ENCODE results near the gene GAA.

DNA sequence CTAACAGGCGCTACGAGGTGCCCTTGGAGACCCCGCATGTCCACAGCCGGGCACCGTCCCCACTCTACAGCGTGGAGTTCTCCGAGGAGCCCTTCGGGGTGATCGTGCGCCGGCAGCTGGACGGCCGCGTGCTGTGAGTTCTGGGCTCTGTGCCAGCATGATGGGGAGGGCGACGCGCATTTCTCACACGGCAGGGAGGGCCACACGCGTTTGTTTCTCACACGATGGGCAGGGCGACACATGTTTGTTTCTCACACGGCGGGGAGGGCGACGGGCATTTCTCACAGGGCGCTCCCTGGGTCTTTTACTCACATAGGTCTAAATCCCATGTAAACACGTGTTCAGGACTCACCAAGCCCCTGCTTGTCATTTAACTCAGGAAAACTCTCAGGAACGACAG is 4.4 kb downstream of the GAA start:
- no peak for TF ChIP-seq MAX (IDR thresholded peaks at IDR 0.05)
- TF ChIP-seq, protein P1, sequence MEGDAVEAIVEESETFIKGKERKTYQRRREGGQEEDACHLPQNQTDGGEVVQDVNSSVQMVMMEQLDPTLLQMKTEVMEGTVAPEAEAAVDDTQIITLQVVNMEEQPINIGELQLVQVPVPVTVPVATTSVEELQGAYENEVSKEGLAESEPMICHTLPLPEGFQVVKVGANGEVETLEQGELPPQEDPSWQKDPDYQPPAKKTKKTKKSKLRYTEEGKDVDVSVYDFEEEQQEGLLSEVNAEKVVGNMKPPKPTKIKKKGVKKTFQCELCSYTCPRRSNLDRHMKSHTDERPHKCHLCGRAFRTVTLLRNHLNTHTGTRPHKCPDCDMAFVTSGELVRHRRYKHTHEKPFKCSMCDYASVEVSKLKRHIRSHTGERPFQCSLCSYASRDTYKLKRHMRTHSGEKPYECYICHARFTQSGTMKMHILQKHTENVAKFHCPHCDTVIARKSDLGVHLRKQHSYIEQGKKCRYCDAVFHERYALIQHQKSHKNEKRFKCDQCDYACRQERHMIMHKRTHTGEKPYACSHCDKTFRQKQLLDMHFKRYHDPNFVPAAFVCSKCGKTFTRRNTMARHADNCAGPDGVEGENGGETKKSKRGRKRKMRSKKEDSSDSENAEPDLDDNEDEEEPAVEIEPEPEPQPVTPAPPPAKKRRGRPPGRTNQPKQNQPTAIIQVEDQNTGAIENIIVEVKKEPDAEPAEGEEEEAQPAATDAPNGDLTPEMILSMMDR (IDR thresholded peaks at IDR 0.05; ENCODE audit: low read depth, low read length, missing input control), result no peak
- TF ChIP-seq YY1 (IDR thresholded peaks at IDR 0.05), result no peak
- no peak for TF ChIP-seq EGR1 (IDR thresholded peaks at IDR 0.05; ENCODE audit: low read depth in 2 of 2)
- TF ChIP-seq RAD21 (IDR thresholded peaks at IDR 0.05), result no peak
- no peak for TF ChIP-seq GABPA (IDR thresholded peaks at IDR 0.05 in 1 of 2, conservative IDR thresholded peaks at IDR 0.05 in 1 of 2)
- no peak for TF ChIP-seq JUND (IDR thresholded peaks at IDR 0.05)
- no peak for TF ChIP-seq ZBTB33 (IDR thresholded peaks at IDR 0.05)
- TF ChIP-seq, protein P2, sequence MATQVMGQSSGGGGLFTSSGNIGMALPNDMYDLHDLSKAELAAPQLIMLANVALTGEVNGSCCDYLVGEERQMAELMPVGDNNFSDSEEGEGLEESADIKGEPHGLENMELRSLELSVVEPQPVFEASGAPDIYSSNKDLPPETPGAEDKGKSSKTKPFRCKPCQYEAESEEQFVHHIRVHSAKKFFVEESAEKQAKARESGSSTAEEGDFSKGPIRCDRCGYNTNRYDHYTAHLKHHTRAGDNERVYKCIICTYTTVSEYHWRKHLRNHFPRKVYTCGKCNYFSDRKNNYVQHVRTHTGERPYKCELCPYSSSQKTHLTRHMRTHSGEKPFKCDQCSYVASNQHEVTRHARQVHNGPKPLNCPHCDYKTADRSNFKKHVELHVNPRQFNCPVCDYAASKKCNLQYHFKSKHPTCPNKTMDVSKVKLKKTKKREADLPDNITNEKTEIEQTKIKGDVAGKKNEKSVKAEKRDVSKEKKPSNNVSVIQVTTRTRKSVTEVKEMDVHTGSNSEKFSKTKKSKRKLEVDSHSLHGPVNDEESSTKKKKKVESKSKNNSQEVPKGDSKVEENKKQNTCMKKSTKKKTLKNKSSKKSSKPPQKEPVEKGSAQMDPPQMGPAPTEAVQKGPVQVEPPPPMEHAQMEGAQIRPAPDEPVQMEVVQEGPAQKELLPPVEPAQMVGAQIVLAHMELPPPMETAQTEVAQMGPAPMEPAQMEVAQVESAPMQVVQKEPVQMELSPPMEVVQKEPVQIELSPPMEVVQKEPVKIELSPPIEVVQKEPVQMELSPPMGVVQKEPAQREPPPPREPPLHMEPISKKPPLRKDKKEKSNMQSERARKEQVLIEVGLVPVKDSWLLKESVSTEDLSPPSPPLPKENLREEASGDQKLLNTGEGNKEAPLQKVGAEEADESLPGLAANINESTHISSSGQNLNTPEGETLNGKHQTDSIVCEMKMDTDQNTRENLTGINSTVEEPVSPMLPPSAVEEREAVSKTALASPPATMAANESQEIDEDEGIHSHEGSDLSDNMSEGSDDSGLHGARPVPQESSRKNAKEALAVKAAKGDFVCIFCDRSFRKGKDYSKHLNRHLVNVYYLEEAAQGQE (IDR thresholded peaks at IDR 0.05), result no peak
- TF ChIP-seq FOXA2 (IDR thresholded peaks at IDR 0.05), result no peak
- no peak for TF ChIP-seq RXRA (IDR thresholded peaks at IDR 0.05)
- no peak for TF ChIP-seq SP1 (IDR thresholded peaks at IDR 0.05)
- TF ChIP-seq TAF1 (conservative IDR thresholded peaks at IDR 0.05), result no peak
- TF ChIP-seq, protein P3, sequence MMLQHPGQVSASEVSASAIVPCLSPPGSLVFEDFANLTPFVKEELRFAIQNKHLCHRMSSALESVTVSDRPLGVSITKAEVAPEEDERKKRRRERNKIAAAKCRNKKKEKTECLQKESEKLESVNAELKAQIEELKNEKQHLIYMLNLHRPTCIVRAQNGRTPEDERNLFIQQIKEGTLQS (IDR thresholded peaks at IDR 0.05), result no peak
